Measurements from ENCODE around the gene COL8A1. TPM values are rescaled to one million over a fixed set of nuclear protein-coding genes. Genes with fewer than 3 reads are reported as not detected.
A peak's percentile ranks its signal among the peaks of the same experiment; 100 is the strongest.

COL8A1 gene
- total RNA-seq, 1 donor from 2014 or later: 95.1 TPM

- DNase-seq (no peak), ATAC-seq (peak; percentile 9)
- intact Hi-C loops (cut with DNase I): no loop called here
- Histone ChIP-seq H3K27ac (no peak overlapping the region), H3K4me3 (no peak overlapping the region), H3K27me3 (no peaks in the 10 kb centered on the region), H3K36me3 (no peaks in the 10 kb centered on the region), H3K4me1 (no peaks in the 10 kb centered on the region), H3K9me3 (no peaks in the 10 kb centered on the region)
- TF ChIP-seq, protein P1, sequence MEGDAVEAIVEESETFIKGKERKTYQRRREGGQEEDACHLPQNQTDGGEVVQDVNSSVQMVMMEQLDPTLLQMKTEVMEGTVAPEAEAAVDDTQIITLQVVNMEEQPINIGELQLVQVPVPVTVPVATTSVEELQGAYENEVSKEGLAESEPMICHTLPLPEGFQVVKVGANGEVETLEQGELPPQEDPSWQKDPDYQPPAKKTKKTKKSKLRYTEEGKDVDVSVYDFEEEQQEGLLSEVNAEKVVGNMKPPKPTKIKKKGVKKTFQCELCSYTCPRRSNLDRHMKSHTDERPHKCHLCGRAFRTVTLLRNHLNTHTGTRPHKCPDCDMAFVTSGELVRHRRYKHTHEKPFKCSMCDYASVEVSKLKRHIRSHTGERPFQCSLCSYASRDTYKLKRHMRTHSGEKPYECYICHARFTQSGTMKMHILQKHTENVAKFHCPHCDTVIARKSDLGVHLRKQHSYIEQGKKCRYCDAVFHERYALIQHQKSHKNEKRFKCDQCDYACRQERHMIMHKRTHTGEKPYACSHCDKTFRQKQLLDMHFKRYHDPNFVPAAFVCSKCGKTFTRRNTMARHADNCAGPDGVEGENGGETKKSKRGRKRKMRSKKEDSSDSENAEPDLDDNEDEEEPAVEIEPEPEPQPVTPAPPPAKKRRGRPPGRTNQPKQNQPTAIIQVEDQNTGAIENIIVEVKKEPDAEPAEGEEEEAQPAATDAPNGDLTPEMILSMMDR (IDR thresholded peaks at IDR 0.05): no peak
These were observed 157.2 kb downstream of the COL8A1 start for GRCh38 chr3:99795573-99795972.

DNA sequence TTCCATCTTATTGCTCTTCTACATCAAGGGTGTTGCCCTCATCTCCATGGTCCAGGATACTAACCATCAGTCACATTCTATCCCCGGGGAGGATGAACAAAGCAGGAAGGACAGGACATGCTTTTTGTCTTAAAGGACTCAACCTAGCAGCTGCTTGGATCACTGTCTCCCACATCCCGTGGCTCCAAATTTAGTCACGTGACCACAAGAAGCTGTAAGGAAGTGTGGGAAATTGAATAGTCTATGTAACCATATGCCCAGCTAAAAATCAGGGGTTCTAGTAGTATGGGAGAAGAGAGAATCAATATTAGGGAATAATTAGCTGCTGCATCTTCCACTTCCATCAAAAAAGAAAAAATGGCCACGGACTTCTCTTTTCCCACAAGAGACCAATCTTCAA, 161.0 kb downstream of the COL8A1 start:
- intact Hi-C loops (cut with DNase I): no loop called here
- ATAC-seq: no peak
- TF ChIP-seq, protein P1 (IDR thresholded peaks at IDR 0.05): no peak

DNA sequence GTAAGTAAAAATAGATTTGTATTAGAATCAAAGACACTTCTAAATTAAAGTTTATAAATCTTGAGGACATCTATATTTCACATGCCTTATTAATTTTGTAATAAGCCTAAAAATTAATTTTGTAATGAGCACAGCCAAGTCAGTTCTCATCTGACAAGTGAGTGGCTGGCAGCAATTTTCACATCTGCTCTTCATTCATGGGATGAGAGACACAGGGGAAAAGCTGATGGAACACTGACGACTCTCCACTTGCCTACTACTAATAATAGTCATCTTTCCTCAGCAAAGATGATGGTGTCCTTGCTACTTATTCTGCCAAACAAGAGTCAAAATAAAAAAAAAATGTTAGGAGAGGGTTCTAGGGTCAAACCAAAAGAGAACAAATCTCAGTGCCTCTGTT, 164.9 kb downstream of the COL8A1 start:
- ATAC-seq: no peak
- intact Hi-C loops (cut with DNase I): no loop called here
- no peak overlapping the region for H3K4me3 ChIP-seq

More for the DNA sequence above, 161.0 kb downstream of the COL8A1 start:
- no peaks in the 10 kb centered on the region for H3K4me1 ChIP-seq
- H3K9me3 ChIP-seq: no peaks in the 10 kb centered on the region
- H3K36me3 ChIP-seq: no peaks in the 10 kb centered on the region
- DNase-seq: no peak
- H3K27ac ChIP-seq: no peak overlapping the region
- H3K27me3 ChIP-seq: no peaks in the 10 kb centered on the region
- no peak overlapping the region for H3K4me3 ChIP-seq

GRCh38 chr3:99805160-99805559, 166.8 kb downstream of the COL8A1 start:
- H3K4me1 ChIP-seq: no peaks in the 10 kb centered on the region
- TF ChIP-seq, protein P1 (IDR thresholded peaks at IDR 0.05): no peak
- H3K36me3 ChIP-seq: no peaks in the 10 kb centered on the region
- no peak for ATAC-seq
- H3K27me3 ChIP-seq: no peaks in the 10 kb centered on the region
- H3K9me3 ChIP-seq: peaks cover 4% of the 10 kb centered on the region
- no peak overlapping the region for H3K27ac ChIP-seq
- no peak overlapping the region for H3K4me3 ChIP-seq
- no peak for DNase-seq
- intact Hi-C loops (cut with DNase I): no loop called here

More for the DNA sequence above, 164.9 kb downstream of the COL8A1 start:
- no peaks in the 10 kb centered on the region for H3K4me1 ChIP-seq
- H3K27me3 ChIP-seq: no peaks in the 10 kb centered on the region
- no peak overlapping the region for H3K27ac ChIP-seq
- no peak for DNase-seq
- TF ChIP-seq, protein P1 (IDR thresholded peaks at IDR 0.05): no peak
- H3K36me3 ChIP-seq: no peaks in the 10 kb centered on the region
- peaks cover 4% of the 10 kb centered on the region for H3K9me3 ChIP-seq

- no peaks in the 10 kb centered on the region for H3K36me3 ChIP-seq
- H3K27ac ChIP-seq: no peak overlapping the region
- no peaks in the 10 kb centered on the region for H3K27me3 ChIP-seq
- DNase-seq: no peak
- TF ChIP-seq, protein P1 (IDR thresholded peaks at IDR 0.05): peak; percentile 82
- peak; percentile 88 for ATAC-seq
- H3K4me1 ChIP-seq: no peaks in the 10 kb centered on the region
- peaks cover 4% of the 10 kb centered on the region for H3K9me3 ChIP-seq
- H3K4me3 ChIP-seq: no peak overlapping the region
- intact Hi-C loops (cut with DNase I): no loop called here
These were observed 169.9 kb downstream of the COL8A1 start for GRCh38 chr3:99808163-99808794.

DNA sequence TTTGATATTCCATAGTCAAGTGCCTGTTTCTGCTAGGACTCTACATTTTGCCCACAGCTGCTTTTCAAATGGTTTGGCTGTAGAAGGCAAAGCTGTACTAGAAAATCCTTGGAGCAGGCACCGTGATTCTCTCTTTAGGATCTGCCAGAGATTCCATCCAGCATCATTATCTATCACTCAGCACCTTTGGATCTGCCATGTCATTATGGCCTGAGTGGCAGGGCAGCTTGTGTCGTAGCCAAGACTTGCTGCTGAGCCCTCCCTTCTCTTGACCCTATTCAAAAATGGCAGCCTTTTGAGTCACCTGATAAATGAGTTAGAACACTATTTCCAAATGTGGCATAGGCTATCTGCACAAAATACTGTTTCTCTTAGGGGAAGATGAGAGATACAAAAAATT, 171.2 kb downstream of the COL8A1 start:
- DNase-seq (no peak), ATAC-seq (no peak)
- Histone ChIP-seq H3K27ac (no peak overlapping the region), H3K27me3 (no peaks in the 10 kb centered on the region), H3K9me3 (peaks cover 4% of the 10 kb centered on the region), H3K4me1 (no peaks in the 10 kb centered on the region), H3K36me3 (no peaks in the 10 kb centered on the region), H3K4me3 (no peak overlapping the region)
- TF ChIP-seq, protein P1 (IDR thresholded peaks at IDR 0.05): no peak
- intact Hi-C loops (cut with DNase I): no loop called here
